Psoas muscle (tissue), 8 donors: ENCODE measurements around the gene ASB5. TPM values are rescaled to one million over a fixed set of nuclear protein-coding genes. Genes with fewer than 3 reads are reported as not detected.

Source experiments
- ATAC-seq, 4 donors: fragments of 200-7000 bp; cut with Tn5 transposase; one replicate each; pipeline ENCODE4 v1.9.1; 2020; ENCODE audit warnings: moderate library complexity in 3 of 4, mild to moderate bottlenecking in 2 of 4
- DNase-seq, 2 donors: peaks; one replicate each; pipeline ENCODE4 v3.0.0-alpha.2; 2020
- H3K27ac ChIP-seq: fragments of 200-600 bp; one replicate; pipeline ENCODE4 v1.8.0; 2022
- H3K27me3 ChIP-seq, 3 donors: fragments of 200-600 bp in 1 of 3; one replicate each; pipeline versions ENCODE4 v1.6.1 to v1.8.0; 2013 to 2022; ENCODE audit warnings: low read length in 2 of 3, mild to moderate bottlenecking in 2 of 3, moderate library complexity in 1 of 3; ENCODE audit not compliant: insufficient read depth in 3 of 3
- H3K36me3 ChIP-seq, 2 donors: fragments of 200-600 bp in 1 of 2; one replicate each; pipeline versions ENCODE4 v1.6.1 to v1.8.0; 2013 to 2022; ENCODE audit warnings: low read depth in 1 of 2, mild to moderate bottlenecking in 1 of 2, moderate library complexity in 1 of 2; ENCODE audit not compliant: insufficient read depth in 1 of 2
- H3K4me1 ChIP-seq: fragments of 200-600 bp; one replicate; pipeline ENCODE4 v1.8.0; 2022
- H3K4me3 ChIP-seq: fragments of 200-600 bp; one replicate; pipeline ENCODE4 v1.8.0; 2022; ENCODE audit warnings: mild to moderate bottlenecking
- H3K9me3 ChIP-seq: fragments of 200-600 bp; one replicate; pipeline ENCODE4 v1.8.0; 2022
- CTCF ChIP-seq: fragments of 200-600 bp; IDR thresholded peaks from one replicate; pipeline ENCODE4 v1.8.0; 2022; ENCODE audit warnings: antibody characterized with exemption
- whole genome bisulfite sequencing, 3 donors: extraction: QIAGEN DNeasy Blood & Tissue Kit; methylation state at CpG; one replicate each; pipeline versions ENCODE4 v1.1.6 to v1.1.7; 2013; 5-methylcytosine and 5-hydroxymethylcytosine counted together
- intact Hi-C, 2 donors: fragments of 100-400 bp; cut with DNase I; formaldehyde crosslinking; loops; one replicate each; pipeline versions ENCODE4 v1.11.0 to v1.14.2; 2022
- polyA plus RNA-seq, 3 donors: library from polyadenylated mRNA; stranded (reverse); fragments of 200-250 nt; gene quantifications; one replicate each; pipeline ENCODE4 v1.2.3, GENCODE V29; 2013
- total RNA-seq, 4 donors: library from RNA; stranded (reverse); fragmentation: NEBNext Ultra II Directional in 2 of 4; extraction: Animal tissue kit (Norgen Biotek cat#: 25700) in 2 of 4; gene quantifications; one replicate each; pipeline versions ENCODE4 v1.2.1 to v1.2.4, GENCODE V29; 2021 to 2023
- donor health status: healthy with polysubstance abuse.
- donor health status: DM: no; HTN: no; CAD: no; lungs with moderate emphysema.
- donor health status: Bipolar disorder and iron deficiency.
- donor health status: healthy.
- donor health status: DM: yes; HTN: yes; CAD: no.
- donor health status: DM: no; HTN: no; CAD: no.
- donor health status: DM: no; HTN: no; CAD: no.
- donor health status: DM: yes; HTN: yes; CAD: no.

ASB5 gene
- total and polyA plus RNA-seq, 7 donors: 247 to 1,213 (median 570) TPM

DNA sequence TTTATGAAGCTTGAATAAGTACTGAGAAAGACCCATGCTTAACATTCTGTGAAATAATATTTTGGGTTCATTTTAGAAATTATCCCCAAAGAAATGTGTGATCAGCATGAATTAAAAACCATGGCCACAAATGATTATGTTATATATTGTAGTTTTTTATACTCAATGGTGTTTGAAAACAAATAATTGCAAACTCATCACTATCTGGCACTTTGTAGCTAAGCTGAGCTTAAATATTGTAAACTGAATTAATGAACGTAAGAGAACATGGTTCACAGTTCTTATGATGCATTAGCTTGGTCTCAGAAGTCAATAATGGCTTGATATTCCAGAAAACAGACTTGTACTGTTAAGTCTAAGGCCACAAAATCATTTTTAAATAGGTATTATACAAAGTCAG, 24.6 kb upstream of the ASB5 start:
- WGBS, 3 donors: 80 to 84% (median 81%) methylated on average over 1 of the region's 1 CpG
- DNase-seq: no peak
- ATAC-seq: no peak
- intact Hi-C loops: no loop called here
- no peak for TF ChIP-seq CTCF
- Histone ChIP-seq H3K27me3 (no peaks in the 10 kb centered on the region), H3K4me3 (no peak overlapping the region), H3K9me3 (no peaks in the 10 kb centered on the region), H3K4me1 (no peaks in the 10 kb centered on the region), H3K36me3 (no peaks in the 10 kb centered on the region), H3K27ac (no peak overlapping the region)

DNA sequence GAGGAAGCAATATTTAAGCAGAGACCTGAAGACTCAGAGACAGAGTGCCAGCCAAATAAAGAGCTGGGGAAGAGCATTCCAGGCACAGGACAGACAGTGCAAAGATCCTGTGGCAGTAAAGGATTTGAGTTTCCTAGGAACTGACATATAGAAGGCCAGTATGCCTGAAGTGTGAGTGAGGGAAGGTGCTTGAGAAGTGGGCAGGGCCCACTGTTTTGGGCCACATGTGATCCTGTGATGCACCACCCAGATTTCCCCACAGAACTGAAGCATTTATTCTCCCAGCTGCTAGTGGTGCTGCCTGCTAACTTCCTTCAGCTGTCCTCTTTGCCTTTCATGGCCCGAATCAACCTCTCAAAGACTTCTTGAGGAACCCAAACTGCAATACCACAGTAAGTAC, 23.9 kb upstream of the ASB5 start:
- H3K9me3 ChIP-seq: no peaks in the 10 kb centered on the region
- H3K27ac ChIP-seq: no peak overlapping the region
- no peaks in the 10 kb centered on the region for H3K27me3 ChIP-seq
- WGBS, 3 donors: 70 to 79% (median 78%) methylated on average over 1 of the region's 1 CpG
- H3K36me3 ChIP-seq: no peaks in the 10 kb centered on the region
- intact Hi-C loops: no loop called here
- ATAC-seq (no peak), DNase-seq (no peak)
- no peak overlapping the region for H3K4me3 ChIP-seq
- no peak for TF ChIP-seq CTCF
- H3K4me1 ChIP-seq: no peaks in the 10 kb centered on the region

DNA sequence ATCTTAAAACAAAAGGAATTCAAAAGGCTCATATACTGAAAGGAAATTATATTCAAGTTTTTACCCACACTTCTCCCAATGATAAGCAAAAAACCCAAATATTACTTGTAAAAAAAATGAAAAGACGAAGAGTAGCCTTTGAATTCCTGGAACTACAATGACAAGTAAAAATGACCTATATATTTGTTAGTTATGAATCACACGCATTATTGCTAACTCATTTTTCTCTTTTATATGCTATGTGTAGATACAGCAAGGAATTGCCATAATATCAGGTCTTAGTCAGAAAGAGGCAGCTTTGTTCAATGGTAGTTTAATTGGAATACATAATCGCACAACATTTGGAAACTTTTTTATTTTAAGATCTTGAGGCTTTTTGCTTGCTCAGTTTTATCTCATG, 22.7 kb upstream of the ASB5 start:
- 93 to 96% (median 94%) methylated on average over 3 of the region's 3 CpGs for WGBS, 3 donors
- intact Hi-C loops: no loop called here

GRCh38 chr4:176290520-176290919, 21.5 kb upstream of the ASB5 start:
- intact Hi-C loops: no loop called here
- Histone ChIP-seq H3K27me3 (no peaks in the 10 kb centered on the region), H3K27ac (no peak overlapping the region), H3K4me3 (no peak overlapping the region), H3K36me3 (no peaks in the 10 kb centered on the region), H3K9me3 (no peaks in the 10 kb centered on the region), H3K4me1 (peaks cover 8% of the 10 kb centered on the region)
- WGBS, 3 donors: 91 to 97% (median 96%) methylated on average over 3 of the region's 3 CpGs
- no peak for TF ChIP-seq CTCF
- ATAC-seq (no peak), DNase-seq (no peak)

More for the DNA sequence above, 22.7 kb upstream of the ASB5 start:
- no peak for ATAC-seq
- Histone ChIP-seq H3K4me1 (peaks cover 3% of the 10 kb centered on the region), H3K9me3 (no peaks in the 10 kb centered on the region), H3K27ac (no peak overlapping the region), H3K4me3 (no peak overlapping the region), H3K36me3 (no peaks in the 10 kb centered on the region), H3K27me3 (no peaks in the 10 kb centered on the region)
- no peak for DNase-seq
- TF ChIP-seq CTCF: no peak

- H3K4me3 ChIP-seq: no peak overlapping the region
- ATAC-seq: no peak
- DNase-seq: no peak
- H3K9me3 ChIP-seq: no peaks in the 10 kb centered on the region
- no peak overlapping the region for H3K27ac ChIP-seq
- TF ChIP-seq CTCF: no peak
- intact Hi-C loops: no loop called here
- peaks cover 8% of the 10 kb centered on the region for H3K4me1 ChIP-seq
- 88 to 95% (median 92%) methylated on average over 6 of the region's 6 CpGs for WGBS, 3 donors
- no peaks in the 10 kb centered on the region for H3K36me3 ChIP-seq
- no peaks in the 10 kb centered on the region for H3K27me3 ChIP-seq
These were observed 20.5 kb upstream of the ASB5 start for GRCh38 chr4:176289561-176289960.
